ENCODE data around the gene LCN12. TPM values are rescaled to one million over a fixed set of nuclear protein-coding genes. Genes with fewer than 3 reads are reported as not detected.

Gene LCN12
- total RNA-seq, 1 donor from 2014 or later: not detected

GRCh38 chr9:136958898-136959850 is 7.1 kb downstream of the LCN12 start:
- no peak for TF ChIP-seq CTCF (IDR thresholded peaks at IDR 0.05)
- Histone ChIP-seq H3K36me3 (no peaks in the 10 kb centered on the region), H3K4me3 (no peak overlapping the region), H3K27ac (no peak overlapping the region), H3K4me1 (peaks cover 5 to 14% of the 10 kb centered on the region in 2 donors), H3K9me3 (no peaks in the 10 kb centered on the region), H3K27me3 (no peaks in the 10 kb centered on the region)
- intact Hi-C loops (cut with DNase I): no loop called here
- no peak for DNase-seq (ENCODE audit: low spot score in 2 of 2)

- no peak for DNase-seq (ENCODE audit: low spot score in 2 of 2)
- no peak for TF ChIP-seq CTCF (IDR thresholded peaks at IDR 0.05)
- peak overlapping the region in 1 of 2 donors; percentile 54 for H3K27ac ChIP-seq
- H3K9me3 ChIP-seq: no peaks in the 10 kb centered on the region
- no peaks in the 10 kb centered on the region for H3K27me3 ChIP-seq
- H3K4me3 ChIP-seq: no peak overlapping the region
- H3K4me1 ChIP-seq: peaks cover 5 to 14% of the 10 kb centered on the region in 2 donors
- no peaks in the 10 kb centered on the region for H3K36me3 ChIP-seq
- intact Hi-C loops (cut with DNase I): no loop called here
These were observed 8.3 kb downstream of the LCN12 start for GRCh38 chr9:136960212-136960937.

GRCh38 chr9:136960938-136961275 is 8.8 kb downstream of the LCN12 start:
- no peak for TF ChIP-seq CTCF (IDR thresholded peaks at IDR 0.05)
- intact Hi-C loops (cut with DNase I): no loop called here
- no peak for DNase-seq (ENCODE audit: low spot score in 2 of 2)
- peak overlapping the region; percentile 54 to 55 for H3K27ac ChIP-seq
- H3K4me1 ChIP-seq: peaks cover 5 to 14% of the 10 kb centered on the region in 2 donors
- no peaks in the 10 kb centered on the region for H3K27me3 ChIP-seq
- no peak overlapping the region for H3K4me3 ChIP-seq
- H3K9me3 ChIP-seq: no peaks in the 10 kb centered on the region
- H3K36me3 ChIP-seq: no peaks in the 10 kb centered on the region

- Histone ChIP-seq H3K27ac (peak overlapping the region; percentile 54 to 55), H3K9me3 (no peaks in the 10 kb centered on the region), H3K4me3 (no peak overlapping the region), H3K4me1 (peaks cover 5 to 14% of the 10 kb centered on the region in 2 donors), H3K36me3 (no peaks in the 10 kb centered on the region), H3K27me3 (no peaks in the 10 kb centered on the region)
- intact Hi-C loops (cut with DNase I): no loop called here
- DNase-seq (ENCODE audit: low spot score in 2 of 2): no peak
- no peak for TF ChIP-seq CTCF (IDR thresholded peaks at IDR 0.05)
These were observed 9.4 kb downstream of the LCN12 start for GRCh38 chr9:136961279-136962065.

GRCh38 chr9:136962163-136962562 is 10.1 kb downstream of the LCN12 start:
- no peak for TF ChIP-seq CTCF (IDR thresholded peaks at IDR 0.05)
- Histone ChIP-seq H3K36me3 (no peaks in the 10 kb centered on the region), H3K4me3 (no peak overlapping the region)

More at GRCh38 chr9:136962163-136962562, 10.1 kb downstream of the LCN12 start:
- H3K9me3 ChIP-seq: no peaks in the 10 kb centered on the region
- DNase-seq (ENCODE audit: low spot score in 2 of 2): no peak
- H3K4me1 ChIP-seq: peaks cover 5 to 14% of the 10 kb centered on the region in 2 donors
- no peaks in the 10 kb centered on the region for H3K27me3 ChIP-seq
- H3K27ac ChIP-seq: peak overlapping the region in 1 of 2 donors; percentile 55
- intact Hi-C loops (cut with DNase I): no loop called here

All from ascending aorta (tissue), 2 donors.